Measurements from ENCODE around the gene MVD.

DNA sequence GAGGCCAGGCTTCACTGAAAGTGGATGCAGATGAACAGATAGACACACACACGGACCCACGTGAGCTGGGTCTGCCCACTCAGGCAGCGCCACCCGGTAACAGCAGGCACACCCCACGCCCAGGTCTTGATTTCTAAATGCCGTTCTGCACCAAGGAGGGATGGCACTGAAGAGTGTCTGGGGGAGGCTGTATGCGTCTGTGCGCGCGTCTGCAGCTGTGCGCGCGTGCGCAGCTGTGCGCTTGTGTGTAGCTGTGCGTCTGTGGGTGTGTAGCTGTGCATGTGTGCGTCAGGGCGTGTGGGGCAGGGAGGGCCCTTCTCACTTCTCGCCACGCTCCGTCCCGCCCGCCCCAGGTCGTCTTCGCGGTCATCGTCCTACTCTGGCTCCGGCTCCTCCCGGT is 40.0 kb downstream of the MVD start:
- TF ChIP-seq EZH2 (IDR thresholded peaks at IDR 0.05; ENCODE audit: low read length, unreplicated experiment) = no peak
- TF ChIP-seq, protein P1, sequence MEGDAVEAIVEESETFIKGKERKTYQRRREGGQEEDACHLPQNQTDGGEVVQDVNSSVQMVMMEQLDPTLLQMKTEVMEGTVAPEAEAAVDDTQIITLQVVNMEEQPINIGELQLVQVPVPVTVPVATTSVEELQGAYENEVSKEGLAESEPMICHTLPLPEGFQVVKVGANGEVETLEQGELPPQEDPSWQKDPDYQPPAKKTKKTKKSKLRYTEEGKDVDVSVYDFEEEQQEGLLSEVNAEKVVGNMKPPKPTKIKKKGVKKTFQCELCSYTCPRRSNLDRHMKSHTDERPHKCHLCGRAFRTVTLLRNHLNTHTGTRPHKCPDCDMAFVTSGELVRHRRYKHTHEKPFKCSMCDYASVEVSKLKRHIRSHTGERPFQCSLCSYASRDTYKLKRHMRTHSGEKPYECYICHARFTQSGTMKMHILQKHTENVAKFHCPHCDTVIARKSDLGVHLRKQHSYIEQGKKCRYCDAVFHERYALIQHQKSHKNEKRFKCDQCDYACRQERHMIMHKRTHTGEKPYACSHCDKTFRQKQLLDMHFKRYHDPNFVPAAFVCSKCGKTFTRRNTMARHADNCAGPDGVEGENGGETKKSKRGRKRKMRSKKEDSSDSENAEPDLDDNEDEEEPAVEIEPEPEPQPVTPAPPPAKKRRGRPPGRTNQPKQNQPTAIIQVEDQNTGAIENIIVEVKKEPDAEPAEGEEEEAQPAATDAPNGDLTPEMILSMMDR (conservative IDR thresholded peaks at IDR 0.05; ENCODE audit: low read depth, low read length) = no peak
